HUES48 (cell line): ENCODE measurements around the gene RPL38.

Source experiments
- H3K27ac ChIP-seq: one replicate; pipeline ENCODE4 v1.7.0; 2013; ENCODE audit warnings: low read depth, low read length, inconsistent platforms
- H3K27me3 ChIP-seq: 2 replicates; pipeline ENCODE4 v1.6.1; 2013; ENCODE audit warnings: mild to moderate bottlenecking, low read length; ENCODE audit not compliant: control insufficient read depth, insufficient read depth
- H3K36me3 ChIP-seq: 2 replicates; pipeline ENCODE4 v1.6.1; 2013; ENCODE audit warnings: low read length; ENCODE audit not compliant: control insufficient read depth, insufficient read depth
- H3K4me1 ChIP-seq: 2 replicates; pipeline ENCODE4 v1.6.1; 2013; ENCODE audit warnings: mild to moderate bottlenecking, low read length; ENCODE audit not compliant: control insufficient read depth, insufficient read depth
- H3K4me3 ChIP-seq: 2 replicates; pipeline ENCODE4 v1.5.1; 2013; ENCODE audit warnings: mild to moderate bottlenecking, low read depth, low read length
- H3K9ac ChIP-seq: 2 replicates; pipeline ENCODE4 v1.6.1; 2013; ENCODE audit warnings: mild to moderate bottlenecking, low read depth, low read length, moderate library complexity
- H3K9me3 ChIP-seq: 2 replicates; pipeline ENCODE4 v1.6.1; 2013; ENCODE audit warnings: low read length; ENCODE audit not compliant: control insufficient read depth, insufficient read depth

The RPL38 gene

DNA sequence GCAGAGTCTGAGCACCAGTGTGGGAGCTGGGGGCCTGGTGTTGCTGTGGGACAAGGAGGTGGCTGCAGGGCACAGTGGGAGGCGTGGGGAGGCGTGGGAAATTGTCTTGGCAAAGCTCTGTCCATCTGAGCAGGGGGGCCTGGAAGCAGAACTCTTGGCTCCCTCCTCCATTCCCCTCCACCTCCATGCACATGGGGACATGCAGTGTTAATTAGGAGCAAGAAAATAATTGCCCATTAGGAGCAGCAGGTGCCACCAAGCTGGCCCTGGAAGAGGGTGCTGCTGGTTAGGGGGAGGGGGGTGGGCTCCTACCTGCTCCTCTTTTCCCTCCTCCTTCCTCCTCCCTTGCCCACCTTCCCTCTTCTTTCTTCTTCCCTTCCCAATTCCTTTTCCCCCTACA, 14.4 kb downstream of the RPL38 start:
- peaks cover 5% of the 10 kb centered on the region; the same call in 1 of the 2 replicates for H3K4me1 ChIP-seq
- H3K9ac ChIP-seq, result no peak overlapping the region
- no peaks in the 10 kb centered on the region for H3K36me3 ChIP-seq
- no peak overlapping the region for H3K27ac ChIP-seq
- H3K9me3 ChIP-seq, result no peaks in the 10 kb centered on the region
- no peak overlapping the region for H3K4me3 ChIP-seq
- H3K27me3 ChIP-seq, result peaks cover 20% of the 10 kb centered on the region

DNA sequence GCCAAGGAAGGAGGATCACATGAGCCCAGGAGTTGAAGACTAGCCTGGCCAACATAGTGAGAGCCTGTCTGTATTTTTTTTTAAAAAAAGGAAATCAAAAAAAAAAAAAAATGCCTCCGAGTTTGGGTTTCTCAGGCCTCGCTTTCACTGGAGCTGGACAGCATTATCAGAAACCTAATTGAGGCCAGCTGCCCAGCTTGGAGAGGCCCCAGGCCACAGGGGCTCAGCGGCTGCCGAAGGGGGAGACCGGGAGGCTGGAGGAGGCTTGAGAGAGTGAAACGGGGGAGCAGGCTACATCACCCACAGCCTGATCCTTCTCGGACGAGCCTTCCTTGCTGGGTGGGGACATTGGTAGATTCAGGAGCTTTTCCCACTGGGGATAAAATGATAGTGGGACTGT, 15.0 kb downstream of the RPL38 start:
- no peak overlapping the region for H3K27ac ChIP-seq
- H3K27me3 ChIP-seq, result peaks cover 18% of the 10 kb centered on the region
- H3K9ac ChIP-seq, result no peak overlapping the region
- H3K36me3 ChIP-seq, result no peaks in the 10 kb centered on the region
- no peaks in the 10 kb centered on the region for H3K9me3 ChIP-seq
- no peak overlapping the region for H3K4me3 ChIP-seq
- H3K4me1 ChIP-seq, result peaks cover 5% of the 10 kb centered on the region; the same call in 1 of the 2 replicates

- no peak overlapping the region for H3K27ac ChIP-seq
- H3K27me3 ChIP-seq, result peaks cover 7% of the 10 kb centered on the region
These were observed 16.2 kb downstream of the RPL38 start for GRCh38 chr17:74219576-74220133.

GRCh38 chr17:74220219-74220618, 16.7 kb downstream of the RPL38 start:
- Histone ChIP-seq H3K36me3 (no peaks in the 10 kb centered on the region), H3K4me3 (no peak overlapping the region), H3K9ac (no peak overlapping the region), H3K4me1 (no peaks in the 10 kb centered on the region), H3K27ac (no peak overlapping the region), H3K9me3 (no peaks in the 10 kb centered on the region), H3K27me3 (peaks cover 5% of the 10 kb centered on the region; the same call in 1 of the 2 replicates)

More at GRCh38 chr17:74219576-74220133, 16.2 kb downstream of the RPL38 start:
- Histone ChIP-seq H3K4me1 (0 out of 2 replicates have a peak, but pooled peaks cover under 1% of the 10 kb centered on the region), H3K9ac (no peak overlapping the region), H3K36me3 (no peaks in the 10 kb centered on the region), H3K9me3 (no peaks in the 10 kb centered on the region), H3K4me3 (no peak overlapping the region)

DNA sequence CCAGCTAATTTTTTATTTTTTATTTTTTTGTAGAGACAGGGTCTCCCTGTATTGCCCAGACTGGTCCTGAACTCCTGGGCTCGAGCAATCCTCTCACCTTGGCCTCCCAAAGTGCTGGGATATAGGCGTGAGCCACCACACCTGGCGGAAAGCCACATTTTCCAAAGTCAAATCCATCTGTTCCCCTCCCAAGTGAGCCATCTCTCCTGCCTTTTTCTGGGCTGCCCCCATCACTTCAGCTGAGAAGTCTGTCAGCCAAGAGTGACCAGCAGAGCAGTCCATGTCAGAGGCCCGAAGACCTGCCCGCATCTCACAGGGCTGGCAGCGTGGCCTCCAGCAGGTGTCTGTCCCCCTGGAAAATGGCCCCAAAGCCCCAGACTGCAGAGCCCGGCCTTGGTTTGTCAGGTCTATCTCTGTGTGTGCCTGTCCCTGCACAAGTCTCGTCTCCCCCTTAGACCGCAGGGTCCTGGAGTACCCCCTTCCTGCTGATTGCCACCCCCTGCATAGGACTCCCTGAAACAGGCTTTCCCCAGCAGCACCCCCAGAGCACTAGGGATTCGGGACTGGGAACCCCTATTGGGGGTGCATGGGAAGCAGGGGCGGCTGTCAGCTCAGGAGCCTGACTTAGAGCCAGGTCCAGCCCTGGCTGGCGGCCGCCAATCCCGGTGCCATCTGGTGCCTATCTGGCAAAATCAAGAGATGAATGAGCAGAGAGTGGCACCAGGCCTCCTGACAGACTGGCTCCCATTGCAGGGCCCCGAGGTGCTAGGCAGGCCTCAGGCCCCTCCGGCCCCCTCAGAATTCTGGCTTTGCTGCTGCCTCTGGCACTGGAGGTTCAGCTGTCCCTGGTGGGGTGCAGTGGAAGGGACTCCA, 17.7 kb downstream of the RPL38 start:
- Histone ChIP-seq H3K4me1 (no peaks in the 10 kb centered on the region), H3K27me3 (no peaks in the 10 kb centered on the region), H3K27ac (no peak overlapping the region), H3K4me3 (no peak overlapping the region), H3K9ac (no peak overlapping the region), H3K36me3 (no peaks in the 10 kb centered on the region), H3K9me3 (no peaks in the 10 kb centered on the region)

DNA sequence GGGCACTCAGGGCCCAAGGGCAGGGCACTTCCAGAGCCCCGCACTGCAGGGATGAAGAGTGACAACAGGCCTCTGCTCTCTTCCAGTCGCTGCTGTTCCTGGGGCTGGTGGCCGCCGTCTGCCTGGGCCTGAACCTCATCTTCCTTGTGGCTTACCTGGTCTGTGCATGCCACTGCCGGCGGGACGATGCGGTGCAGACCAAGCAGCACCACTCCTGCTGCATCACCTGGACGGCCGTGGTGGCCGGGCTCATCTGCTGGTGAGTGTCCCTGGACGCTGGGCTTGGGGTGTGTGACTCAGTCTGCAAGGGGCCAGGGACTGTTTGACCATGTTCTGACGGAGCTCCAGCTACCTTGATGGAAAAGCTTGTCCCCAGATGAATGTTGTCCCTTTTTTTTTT, 18.9 kb downstream of the RPL38 start:
- H3K9ac ChIP-seq, result no peak overlapping the region
- no peaks in the 10 kb centered on the region for H3K27me3 ChIP-seq
- no peaks in the 10 kb centered on the region for H3K9me3 ChIP-seq
- no peaks in the 10 kb centered on the region for H3K36me3 ChIP-seq
- H3K27ac ChIP-seq, result no peak overlapping the region
- H3K4me3 ChIP-seq, result no peak overlapping the region
- no peaks in the 10 kb centered on the region for H3K4me1 ChIP-seq

GRCh38 chr17:74223901-74224300, 20.4 kb downstream of the RPL38 start:
- no peaks in the 10 kb centered on the region for H3K36me3 ChIP-seq
- no peak overlapping the region for H3K27ac ChIP-seq
- H3K4me3 ChIP-seq, result no peak overlapping the region

GRCh38 chr17:74224959-74225725, 21.7 kb downstream of the RPL38 start:
- Histone ChIP-seq H3K9me3 (no peaks in the 10 kb centered on the region), H3K27ac (no peak overlapping the region), H3K9ac (no peak overlapping the region), H3K4me1 (no peaks in the 10 kb centered on the region), H3K36me3 (no peaks in the 10 kb centered on the region), H3K27me3 (no peaks in the 10 kb centered on the region), H3K4me3 (no peak overlapping the region)

More at GRCh38 chr17:74223901-74224300, 20.4 kb downstream of the RPL38 start:
- no peaks in the 10 kb centered on the region for H3K27me3 ChIP-seq
- H3K4me1 ChIP-seq, result no peaks in the 10 kb centered on the region
- H3K9me3 ChIP-seq, result no peaks in the 10 kb centered on the region
- no peak overlapping the region for H3K9ac ChIP-seq

GRCh38 chr17:74226252-74226651, 22.8 kb downstream of the RPL38 start:
- no peak overlapping the region for H3K4me3 ChIP-seq
- no peaks in the 10 kb centered on the region for H3K36me3 ChIP-seq
- no peaks in the 10 kb centered on the region for H3K9me3 ChIP-seq
- no peaks in the 10 kb centered on the region for H3K27me3 ChIP-seq
- H3K9ac ChIP-seq, result no peak overlapping the region
- no peak overlapping the region for H3K27ac ChIP-seq
- H3K4me1 ChIP-seq, result no peaks in the 10 kb centered on the region

- Histone ChIP-seq H3K27ac (no peak overlapping the region), H3K4me1 (no peaks in the 10 kb centered on the region), H3K27me3 (no peaks in the 10 kb centered on the region), H3K9ac (no peak overlapping the region), H3K4me3 (no peak overlapping the region), H3K36me3 (no peaks in the 10 kb centered on the region), H3K9me3 (no peaks in the 10 kb centered on the region)
These were observed 24.0 kb downstream of the RPL38 start for GRCh38 chr17:74227271-74228080.
